GM19023 (cell line): Measurements from ENCODE around the gene ZDHHC11.

Experiments
- ATAC-seq: cut with Tn5 transposase; IDR thresholded peaks from one replicate; pipeline ENCODE4 v1.9.1; 2021; ENCODE audit warnings: mild to moderate bottlenecking, moderate library complexity; ENCODE audit not compliant: unreplicated experiment

Gene ZDHHC11, protein sequence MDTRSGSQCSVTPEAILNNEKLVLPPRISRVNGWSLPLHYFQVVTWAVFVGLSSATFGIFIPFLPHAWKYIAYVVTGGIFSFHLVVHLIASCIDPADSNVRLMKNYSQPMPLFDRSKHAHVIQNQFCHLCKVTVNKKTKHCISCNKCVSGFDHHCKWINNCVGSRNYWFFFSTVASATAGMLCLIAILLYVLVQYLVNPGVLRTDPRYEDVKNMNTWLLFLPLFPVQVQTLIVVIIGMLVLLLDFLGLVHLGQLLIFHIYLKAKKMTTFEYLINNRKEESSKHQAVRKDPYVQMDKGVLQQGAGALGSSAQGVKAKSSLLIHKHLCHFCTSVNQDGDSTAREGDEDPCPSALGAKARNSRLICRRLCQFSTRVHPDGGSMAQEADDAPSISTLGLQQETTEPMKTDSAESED

DNA sequence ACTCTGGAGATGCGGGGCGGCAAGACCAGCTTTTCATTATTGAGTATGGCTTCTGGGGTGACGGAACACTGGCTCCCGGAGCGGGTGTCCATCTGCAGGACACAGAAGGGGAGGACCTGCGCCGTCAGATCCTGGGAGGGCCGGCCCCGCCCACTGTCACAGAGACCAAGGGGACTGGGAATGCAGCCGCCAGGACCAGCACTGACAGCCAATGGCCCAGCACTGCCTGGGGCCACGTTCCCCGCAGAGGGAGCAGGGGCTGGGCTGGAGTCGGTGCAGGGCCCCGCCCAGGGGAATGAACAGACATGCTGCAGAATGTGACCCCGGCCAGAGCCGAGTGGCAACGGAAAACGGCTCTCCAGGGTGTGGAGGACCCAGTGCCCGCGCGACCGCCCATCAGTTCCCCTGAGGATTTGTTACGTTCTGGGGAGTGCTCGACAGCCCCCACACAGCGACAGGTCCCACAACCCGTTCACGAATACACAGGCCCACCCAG, at the start of gene ZDHHC11:
Gene ZDHHC11, minus strand, starts transcription at position 476 of the 496 bp plus-strand sequence. Its CDS starts 384 bp downstream, at position 92.
- ATAC-seq: no peak

DNA sequence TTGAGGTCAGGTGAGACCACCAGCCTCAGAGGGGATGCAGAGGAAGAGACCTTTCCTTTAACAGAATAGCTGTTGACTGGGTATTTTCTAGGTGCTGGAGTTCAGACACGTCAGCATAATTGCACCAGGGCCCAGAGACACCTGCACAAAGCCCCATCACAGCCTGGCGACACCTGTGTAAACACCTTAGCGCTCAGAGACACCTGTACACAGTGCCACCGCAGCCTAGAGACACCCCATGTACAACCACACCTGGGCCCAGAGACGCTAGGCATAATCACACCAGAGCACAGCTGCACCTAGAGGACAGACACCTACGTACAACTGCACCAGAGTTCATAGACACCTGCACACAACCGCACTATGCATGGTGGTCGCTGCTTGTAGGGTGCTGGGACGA, 42.9 kb upstream of the ZDHHC11 start:
- ATAC-seq: no peak

DNA sequence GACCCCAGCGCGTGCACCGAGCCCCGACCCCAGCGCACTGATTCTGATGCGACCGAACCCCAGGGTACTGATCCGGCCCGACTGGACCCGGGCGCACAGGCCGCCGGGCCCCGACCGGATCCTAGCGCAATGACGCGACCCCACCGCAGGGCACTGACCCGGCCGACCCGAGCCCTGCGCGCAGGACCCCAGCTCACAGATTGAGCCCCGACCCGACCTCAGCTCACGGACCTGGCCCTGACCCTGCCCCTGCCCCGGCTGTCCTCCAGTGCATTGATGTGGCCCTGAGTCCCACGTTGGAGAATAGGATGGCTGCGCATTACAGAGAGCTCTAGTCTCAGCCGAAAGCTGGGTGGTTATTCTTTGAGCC, 42.3 kb upstream of the ZDHHC11 start:
- no peak for ATAC-seq

DNA sequence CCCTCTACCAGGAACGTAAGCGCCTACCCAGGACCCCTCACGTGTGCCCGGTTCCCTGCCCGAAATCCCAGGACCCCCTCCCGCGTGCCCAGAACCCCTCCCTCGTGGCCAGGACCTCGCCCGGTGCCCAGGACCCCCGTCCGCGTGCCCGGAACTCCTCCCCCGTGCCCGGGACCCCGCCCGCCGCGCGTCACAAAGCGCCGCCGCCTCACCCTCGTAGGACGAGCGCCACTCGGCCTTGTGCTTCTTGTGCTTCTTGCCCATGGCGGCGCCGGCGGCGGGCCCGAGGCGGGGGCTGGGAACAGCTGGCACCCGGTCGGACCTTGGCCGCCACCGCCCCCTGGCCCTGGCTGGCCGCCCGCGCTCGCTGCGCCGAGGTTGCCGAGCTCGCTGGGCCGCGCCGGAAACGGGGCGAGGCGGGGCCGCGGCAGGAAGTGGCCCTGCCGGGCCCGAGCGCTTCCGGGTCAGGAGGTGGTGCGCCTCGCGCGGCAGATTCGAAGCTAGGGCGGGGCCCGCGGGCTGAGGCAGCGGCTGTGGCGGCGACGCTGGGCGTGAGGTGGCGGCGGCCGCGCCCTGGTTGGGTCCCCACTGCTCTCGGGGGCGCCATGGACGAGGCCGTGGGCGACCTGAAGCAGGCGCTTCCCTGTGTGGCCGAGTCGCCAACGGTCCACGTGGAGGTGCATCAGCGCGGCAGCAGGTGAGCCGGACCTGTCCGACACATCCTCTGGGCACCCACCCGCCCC, 41.8 kb upstream of the ZDHHC11 start, which contains the start of the genes BRD9 and TRIP13:
Gene BRD9, minus strand, starts transcription at position 408 of the 743 bp plus-strand sequence. Its CDS starts 144 bp downstream, at position 264.
Gene TRIP13, plus strand, starts transcription at position 491 of the 743 bp plus-strand sequence. Its CDS starts 115 bp downstream, at position 606.
- ATAC-seq: peak; percentile 97

DNA sequence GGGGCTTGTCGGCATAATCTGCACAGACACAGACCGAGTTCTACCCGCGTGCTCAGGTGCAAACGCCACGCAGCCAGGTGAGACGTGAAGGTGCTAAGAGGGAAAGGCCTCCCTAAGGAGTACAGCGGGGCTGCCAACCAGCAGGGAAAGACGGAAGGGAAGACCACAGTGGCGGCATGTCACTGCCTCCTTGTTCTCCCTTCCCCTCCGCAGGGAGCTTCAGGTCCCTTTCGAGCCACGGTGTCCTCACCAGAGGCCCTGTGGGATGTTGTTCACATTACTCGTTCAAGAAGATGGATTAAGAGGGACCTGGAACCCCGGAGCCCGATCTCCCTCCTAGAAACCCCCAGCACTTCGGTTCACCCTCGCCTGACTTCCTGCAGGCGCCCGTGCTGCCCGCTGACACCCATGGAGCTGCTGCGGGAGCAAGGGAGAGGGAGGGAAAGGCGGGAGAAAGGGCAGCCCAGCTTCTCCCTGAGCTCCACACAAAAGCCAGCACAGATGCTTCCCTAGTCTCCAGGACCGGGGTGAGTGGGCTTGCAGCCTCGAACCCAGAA, 41.1 kb upstream of the ZDHHC11 start:
- peak; percentile 11 for ATAC-seq

DNA sequence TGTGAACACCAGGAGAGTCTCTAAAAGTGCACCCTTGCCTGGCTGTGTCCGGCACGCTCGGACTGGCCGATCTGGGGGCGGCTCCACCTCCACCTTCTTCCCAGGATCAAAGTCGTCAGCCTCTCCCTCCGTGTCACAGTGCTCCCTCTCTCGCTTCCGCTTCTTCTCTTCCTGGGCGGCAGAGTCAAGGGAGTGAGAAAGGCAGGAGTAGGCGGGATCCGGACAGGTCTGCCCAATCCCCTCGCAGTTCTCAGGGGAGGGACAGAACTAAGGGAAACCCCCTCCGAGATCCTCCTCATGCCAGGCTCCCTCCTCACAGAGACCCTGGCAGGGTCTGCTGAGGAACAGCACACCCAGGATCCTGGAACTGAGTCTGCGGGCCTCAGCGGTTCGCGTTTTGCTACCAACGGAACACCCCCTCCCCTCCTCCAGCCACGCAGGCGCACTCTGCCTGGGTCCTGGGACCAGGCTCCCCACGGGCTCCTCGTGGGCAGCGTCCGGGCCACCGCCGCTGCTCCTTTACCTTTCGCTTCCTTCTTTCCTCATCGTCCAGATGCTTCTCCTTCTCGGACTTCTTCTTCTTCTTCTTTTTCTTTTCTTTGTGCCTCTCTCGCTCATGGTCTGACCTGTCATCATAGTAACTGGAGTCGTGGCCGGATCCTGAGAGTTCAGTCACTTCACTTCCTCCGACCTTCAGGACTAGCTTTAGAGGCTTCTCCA, 40.5 kb upstream of the ZDHHC11 start:
- no peak for ATAC-seq

DNA sequence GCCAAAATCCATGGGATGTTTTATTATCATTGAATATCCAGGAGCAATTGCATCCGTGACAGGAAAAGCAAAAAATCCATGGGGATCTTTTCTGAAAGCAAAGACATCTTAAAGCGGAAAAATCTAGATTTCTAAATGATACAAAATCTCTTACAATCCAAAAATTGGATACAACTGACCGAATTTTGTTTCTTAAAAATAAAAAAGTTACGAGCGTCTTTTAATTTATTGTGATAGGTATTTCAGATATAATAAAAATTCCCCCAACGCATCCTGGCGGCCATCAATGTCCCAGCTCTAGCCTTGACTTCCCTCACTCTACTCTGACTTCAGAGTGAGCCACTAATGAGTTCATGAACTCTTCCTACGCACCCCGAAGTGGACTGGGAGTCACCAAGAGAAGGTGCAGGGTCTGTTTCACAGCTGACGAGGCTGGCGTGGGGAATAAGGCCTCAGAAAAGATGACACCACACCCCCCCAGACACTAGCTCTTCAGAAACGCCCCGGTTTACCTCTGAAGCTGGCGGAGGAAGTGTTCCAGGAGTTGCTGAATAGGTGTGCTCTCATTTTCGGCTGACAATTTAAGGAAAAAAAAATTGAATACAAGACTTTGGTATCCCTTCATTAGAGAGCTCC, 38.4 kb upstream of the ZDHHC11 start:
- no peak for ATAC-seq

DNA sequence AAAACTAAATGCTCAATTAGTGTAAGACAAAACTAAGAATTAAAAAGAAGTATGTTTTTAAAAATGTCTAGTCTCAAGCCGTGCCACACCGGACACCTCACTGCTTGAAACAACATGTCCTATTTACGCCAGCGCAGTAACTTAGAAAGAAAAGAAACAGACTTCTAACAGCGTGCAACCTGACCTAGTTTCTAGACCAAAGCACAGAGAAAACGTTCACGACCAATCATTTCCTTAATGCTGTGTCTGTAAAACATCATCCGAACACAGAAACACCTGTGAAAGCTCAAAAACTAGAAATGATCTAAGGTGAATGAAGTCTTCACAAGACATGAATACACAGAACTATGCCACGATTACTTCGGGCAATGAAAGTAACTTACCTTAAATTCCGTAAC, 37.9 kb upstream of the ZDHHC11 start:
- ATAC-seq: no peak

DNA sequence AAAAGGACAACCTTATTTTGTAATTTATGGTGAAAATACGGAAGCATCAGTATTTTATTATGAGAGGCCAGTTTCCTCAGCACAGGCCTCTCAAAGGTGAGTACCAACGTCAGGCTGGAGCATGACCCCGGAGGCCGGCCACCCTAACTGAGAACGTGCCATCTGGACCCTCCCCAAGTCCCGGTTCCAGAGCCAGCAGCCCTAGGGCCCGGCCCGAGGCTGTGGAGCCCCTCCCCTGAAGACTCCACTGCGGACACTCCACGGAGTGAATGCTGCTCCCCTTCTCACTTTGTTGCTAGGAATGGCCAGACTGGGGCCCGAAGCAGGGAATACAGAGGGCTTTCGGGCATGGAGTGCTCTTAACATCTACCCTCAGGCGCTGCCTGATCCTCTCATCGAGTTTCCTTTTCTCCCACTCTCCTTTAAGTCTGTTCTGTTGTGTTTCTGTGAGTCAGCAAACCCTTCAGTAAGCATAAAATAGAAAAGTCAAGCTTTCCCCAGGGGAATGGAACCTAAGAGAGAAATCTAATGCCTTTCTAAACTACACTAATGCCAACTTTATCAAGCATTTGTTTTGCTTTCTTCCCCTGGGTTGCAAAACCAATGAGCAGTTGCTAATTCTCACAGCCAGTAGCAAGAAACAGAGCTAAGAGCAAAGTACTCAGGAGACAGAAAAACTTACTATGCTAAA, 37.3 kb upstream of the ZDHHC11 start:
- no peak for ATAC-seq

DNA sequence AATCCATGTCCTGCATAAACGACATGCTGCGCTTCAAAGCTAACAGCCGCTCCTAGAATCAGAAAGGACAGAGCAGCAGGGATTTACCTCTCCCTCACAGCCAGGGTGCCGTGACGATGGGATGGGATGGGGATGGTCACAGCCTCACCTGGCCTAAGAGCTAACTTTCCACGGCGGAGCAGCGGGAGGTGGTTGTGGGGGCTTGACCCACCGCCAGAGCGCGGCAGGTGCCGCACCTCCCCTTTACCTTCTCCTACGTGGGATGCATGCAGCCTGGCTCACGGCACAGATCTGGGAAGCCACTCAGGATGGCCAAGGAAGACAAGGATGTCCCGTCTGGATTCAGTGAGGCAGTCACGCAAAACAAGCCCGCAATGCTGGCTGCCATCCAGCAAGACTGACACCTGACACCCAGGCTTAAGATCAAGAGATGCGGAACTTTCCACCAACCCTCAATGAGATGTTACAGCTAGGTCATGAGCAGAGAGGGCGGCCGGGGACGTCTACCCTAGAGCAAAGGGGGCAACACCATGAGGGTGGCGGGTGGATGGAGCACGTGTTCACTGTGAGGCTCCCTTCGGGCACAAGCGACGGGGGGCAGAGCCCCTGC, 36.0 kb upstream of the ZDHHC11 start:
- no peak for ATAC-seq

DNA sequence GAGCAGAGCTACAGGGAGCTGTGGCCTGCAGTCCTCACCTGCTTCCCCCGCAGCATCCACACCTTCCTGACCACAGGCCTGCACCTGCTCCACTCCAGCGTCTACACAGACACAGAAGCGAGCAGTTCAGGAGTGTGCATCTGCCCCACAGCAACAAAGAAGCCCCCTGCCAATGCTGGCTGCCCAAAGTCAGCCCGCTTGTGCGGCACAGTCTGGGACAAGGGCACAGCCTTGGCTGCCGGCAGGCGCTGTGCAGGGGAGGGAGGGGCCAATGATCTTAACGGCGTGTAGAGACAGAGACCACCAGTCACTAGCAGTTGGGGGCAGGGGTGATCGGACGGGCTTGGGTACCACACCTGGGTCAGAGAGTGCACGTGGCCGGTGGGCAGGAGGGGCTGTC, 35.2 kb upstream of the ZDHHC11 start:
- ATAC-seq: no peak

DNA sequence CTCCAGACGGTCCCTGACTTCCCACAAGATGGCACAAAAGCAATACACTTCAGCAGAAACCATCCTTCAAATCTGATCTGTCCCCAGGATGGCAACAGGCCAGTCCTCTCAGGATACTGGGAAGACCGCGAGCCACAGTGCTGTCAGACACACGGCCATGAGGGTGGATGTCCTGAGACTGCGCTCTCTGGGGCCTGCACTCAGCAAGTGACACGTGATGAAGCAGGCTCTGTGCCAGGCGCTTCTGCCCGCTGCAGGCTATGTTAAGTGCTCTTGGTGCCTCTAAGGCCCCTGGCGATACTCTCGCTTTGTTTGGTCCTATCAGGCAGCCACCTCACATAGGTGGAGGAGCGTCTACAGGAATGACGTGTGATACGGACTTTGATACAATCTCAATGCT, 34.7 kb upstream of the ZDHHC11 start:
- no peak for ATAC-seq

DNA sequence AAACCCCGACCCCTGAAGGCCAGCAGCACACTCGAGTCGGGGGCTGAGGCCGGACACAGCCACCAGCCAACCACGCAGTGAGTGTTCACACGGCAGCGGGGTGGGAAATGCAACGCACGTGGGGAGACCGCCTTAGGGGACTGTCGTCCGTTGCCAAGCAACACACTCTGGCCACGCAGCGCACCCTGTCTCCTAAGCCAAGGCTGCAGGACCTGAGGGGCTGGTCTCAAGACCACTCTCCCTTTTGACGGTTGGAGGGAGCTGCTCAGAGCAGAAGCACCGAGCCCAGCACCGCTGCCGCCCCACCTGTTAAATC, 34.3 kb upstream of the ZDHHC11 start:
- ATAC-seq: no peak

DNA sequence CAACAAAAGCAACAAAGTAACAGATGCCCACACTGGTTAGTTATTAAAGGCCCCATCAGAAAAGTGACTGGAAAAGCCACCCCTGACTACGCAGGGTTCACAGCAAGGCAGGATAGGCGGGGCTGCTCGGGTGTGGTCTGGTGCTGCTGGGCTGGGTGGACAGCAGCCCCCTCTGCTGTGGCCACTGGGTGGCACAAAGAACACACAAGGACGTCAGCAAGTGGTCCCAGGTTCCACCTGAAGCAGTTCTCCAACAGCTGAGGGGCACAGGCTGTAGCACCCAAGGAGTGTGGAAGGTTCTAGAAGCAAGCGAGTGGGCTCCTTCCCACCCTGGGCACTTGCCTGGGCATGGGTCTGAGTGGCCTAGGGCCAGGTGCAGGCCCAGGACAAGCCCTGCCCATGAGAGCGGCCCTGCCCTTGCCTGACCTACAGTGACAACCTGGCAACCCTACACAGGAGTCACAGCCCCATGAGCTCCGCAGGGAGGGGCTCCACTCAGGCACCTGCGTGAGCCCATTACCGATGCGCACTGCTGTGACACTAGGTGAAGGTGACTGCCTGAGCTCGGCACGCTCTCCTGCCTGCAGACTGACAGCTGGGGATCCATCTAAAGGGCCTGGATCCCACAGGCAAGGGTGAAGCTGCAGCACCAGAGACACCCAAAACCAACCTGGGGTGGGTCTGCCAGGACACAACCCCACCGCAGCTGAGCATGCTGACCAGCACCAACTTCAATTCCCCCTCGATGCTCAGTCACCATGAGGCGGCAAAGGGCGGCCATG, 33.8 kb upstream of the ZDHHC11 start:
- no peak for ATAC-seq

DNA sequence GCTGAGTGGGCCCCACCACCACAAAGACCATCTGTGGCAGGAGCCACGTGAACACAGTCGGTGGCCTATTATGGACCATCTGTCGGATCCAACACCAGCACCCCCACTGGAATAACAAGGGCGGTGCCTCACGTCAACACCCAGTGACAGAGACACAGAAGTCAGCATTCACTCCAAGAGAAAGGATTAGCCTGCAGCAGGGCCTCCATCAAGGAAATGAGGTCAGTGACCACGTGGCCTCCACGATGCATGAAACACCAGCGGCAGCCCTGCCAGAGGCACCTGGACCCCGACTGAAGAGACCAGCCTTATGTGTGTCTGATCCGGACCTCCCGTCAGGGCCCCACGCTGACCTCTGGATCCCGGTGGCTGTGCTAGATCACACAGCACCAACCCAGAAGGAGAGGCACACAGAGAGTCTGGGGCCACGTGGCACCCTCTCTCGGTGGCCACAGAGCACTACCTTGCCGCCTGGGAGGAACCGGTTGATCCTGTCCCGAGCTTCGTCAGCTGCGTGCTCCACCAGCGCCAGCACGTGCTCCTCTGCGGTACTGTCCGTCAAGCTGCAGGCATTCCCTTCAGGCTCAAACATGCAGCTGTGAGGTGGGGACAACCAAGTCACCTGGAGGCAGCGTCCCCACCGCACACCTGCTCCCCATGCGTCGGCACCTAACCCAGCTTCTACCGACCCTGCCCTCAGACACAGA, 32.8 kb upstream of the ZDHHC11 start:
- ATAC-seq: no peak

DNA sequence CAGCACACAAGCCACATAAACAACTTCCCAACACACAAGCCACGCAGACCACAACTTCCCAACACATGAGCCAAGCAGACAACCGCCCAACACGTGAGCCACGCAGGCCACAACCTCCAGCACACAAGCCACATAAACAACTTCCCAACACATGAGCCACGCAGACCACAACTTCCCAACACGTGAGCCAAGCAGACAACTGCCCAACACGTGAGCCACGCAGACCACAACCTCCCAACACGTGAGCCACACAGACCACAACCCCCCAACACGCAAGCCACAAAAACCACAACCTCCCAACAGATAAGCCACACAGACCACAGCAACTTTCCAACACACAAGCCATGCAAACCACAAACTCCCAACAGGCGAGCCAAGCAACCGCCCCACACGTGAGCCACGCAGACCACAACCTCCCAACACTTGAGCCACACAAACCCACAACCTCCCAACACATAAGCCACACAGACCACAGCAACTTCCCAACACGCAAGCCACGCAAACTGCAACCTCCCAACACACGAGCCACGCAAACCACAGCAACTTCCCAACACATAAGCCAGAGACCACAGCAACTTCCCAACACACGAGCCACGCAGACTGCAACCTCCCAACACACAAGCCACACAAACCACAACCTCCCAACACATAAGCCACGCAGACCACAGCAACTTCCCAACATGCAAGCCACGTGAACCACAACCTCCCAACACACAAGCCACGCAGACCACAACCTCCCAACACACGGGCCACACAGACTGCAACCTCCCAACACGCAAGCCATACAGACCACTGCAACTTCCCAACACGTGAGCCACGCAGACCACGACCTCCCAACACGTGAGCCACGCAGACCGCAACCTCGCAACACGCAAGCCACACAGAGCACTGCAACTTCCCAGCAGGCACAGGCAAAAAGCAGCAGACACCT, 31.7 kb upstream of the ZDHHC11 start:
- no peak for ATAC-seq

DNA sequence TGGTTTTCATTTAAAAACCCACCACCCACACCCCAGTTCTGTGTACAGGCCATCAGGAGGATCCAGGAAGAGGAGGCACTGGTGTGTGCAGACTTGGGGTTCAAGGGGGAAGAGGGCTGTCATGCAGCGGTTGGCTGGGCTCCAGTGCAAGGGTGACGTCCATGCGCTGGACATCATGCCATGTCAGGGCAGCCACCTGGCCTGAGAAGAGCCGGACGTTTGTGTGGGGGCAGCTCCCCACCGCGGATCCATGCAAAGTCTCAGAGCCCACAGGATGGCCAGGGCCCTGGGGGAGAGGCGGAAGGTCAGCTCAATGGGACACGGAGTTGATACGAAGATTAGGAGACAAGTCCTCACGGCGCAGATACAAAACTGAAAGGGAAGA, 30.8 kb upstream of the ZDHHC11 start:
- ATAC-seq: no peak
